AG04450 (cell line): ENCODE results near the gene SLF1. TPM values are rescaled to one million over a fixed set of nuclear protein-coding genes. Genes with fewer than 3 reads are reported as not detected.

Source experiments
- CTCF ChIA-PET: fragments of 300-600, 350-600 bp; formaldehyde crosslinking; extraction: SDS; loops from one replicate; lab custom pipeline; 2022; ENCODE audit warnings: antibody characterized with exemption, inconsistent platforms; lab: Charles Lee
- POLR2A ChIA-PET: fragments of 350-600 bp; formaldehyde crosslinking; extraction: SDS; loops from one replicate; lab custom pipeline; 2021; ENCODE audit warnings: antibody characterized with exemption, inconsistent platforms; lab: Yijun Ruan, JAX
- DNase-seq: peaks from one replicate; pipeline ENCODE4 v3.0.0-alpha.2; 2011; ENCODE audit warnings: low read depth, low spot score
- H3K27ac ChIP-seq: one replicate; pipeline ENCODE4 v1.5.1; 2012; ENCODE audit warnings: low read depth, low read length, control low read depth
- H3K27me3 ChIP-seq: one replicate; pipeline ENCODE4 v1.6.0; 2012; ENCODE audit warnings: low read length; ENCODE audit not compliant: control insufficient read depth, insufficient read depth
- H3K4me3 ChIP-seq: 2 replicates; pipeline ENCODE4 v1.5.1; 2011; ENCODE audit warnings: mild to moderate bottlenecking, low read depth, low read length, control low read depth
- H3K9me3 ChIP-seq: 2 replicates; pipeline ENCODE4 v1.5.1; 2012; ENCODE audit warnings: low read length; ENCODE audit not compliant: control insufficient read depth, insufficient read depth
- CTCF ChIP-seq: IDR thresholded peaks from 2 replicates; pipeline ENCODE4 v1.5.1; 2011; ENCODE audit warnings: low read depth, low read length, control low read depth, inconsistent platforms
- polyA plus RNA-seq: library from polyadenylated mRNA; depleted of rRNA; stranded (reverse); fragments of >200 nt; gene quantifications from 2 replicates; pipeline ENCODE4 v1.2.3, GENCODE V29; 2011

The SLF1 gene
- polyA plus RNA-seq, 1 experiment, result 3.6 TPM

- peak; percentile 55 for TF ChIP-seq CTCF
- POLR2A ChIA-PET, result no interaction called here
Observed at GRCh38 chr5:94693043-94693822, 74.8 kb downstream of the SLF1 start.

GRCh38 chr5:94693845-94694370 is 75.4 kb downstream of the SLF1 start:
- ChIA-PET POLR2A (no interaction called here), CTCF (interaction anchor here (1.8 kb wide), 1 partner anchor 535 kb away, joined by 4 read pairs; no protein-coding TSS in a partner anchor)
- no peak for TF ChIP-seq CTCF
- no peak for DNase-seq
- Histone ChIP-seq H3K4me3 (no peak overlapping the region), H3K27ac (no peak overlapping the region), H3K27me3 (no peaks in the 10 kb centered on the region), H3K9me3 (no peaks in the 10 kb centered on the region)

More at GRCh38 chr5:94693043-94693822, 74.8 kb downstream of the SLF1 start:
- CTCF ChIA-PET, result interaction anchor here (0.8 to 1.8 kb wide), 10 partner anchors 11 to 892 kb away, joined by 3 to 9 read pairs (median 4); no protein-coding TSS in a partner anchor
- Histone ChIP-seq H3K27ac (no peak overlapping the region), H3K9me3 (no peaks in the 10 kb centered on the region), H3K27me3 (no peaks in the 10 kb centered on the region), H3K4me3 (no peak overlapping the region)
- peak; percentile 59 for DNase-seq

DNA sequence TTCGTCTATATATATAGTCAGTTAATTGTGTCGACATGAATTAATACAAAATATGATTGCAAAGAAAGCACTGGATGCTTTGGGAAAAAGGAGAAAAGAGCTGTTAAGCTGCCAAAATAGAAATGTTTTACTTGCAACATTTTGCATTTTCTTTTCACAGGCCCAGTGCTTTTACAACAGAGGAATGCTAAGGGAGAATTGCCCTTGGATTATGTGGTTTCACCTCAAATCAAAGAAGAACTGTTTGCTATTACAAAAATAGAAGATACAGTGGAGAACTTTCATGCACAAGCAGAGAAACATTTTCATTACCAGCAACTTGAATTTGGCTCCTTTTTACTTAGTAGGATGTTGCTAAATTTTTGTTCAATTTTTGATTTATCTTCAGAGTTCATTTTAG is 76.2 kb downstream of the SLF1 start:
- no peaks in the 10 kb centered on the region for H3K27me3 ChIP-seq
- TF ChIP-seq CTCF, result no peak
- no peak overlapping the region for H3K27ac ChIP-seq
- DNase-seq, result no peak
- no peaks in the 10 kb centered on the region for H3K9me3 ChIP-seq
- no peak overlapping the region for H3K4me3 ChIP-seq
- ChIA-PET CTCF (no interaction called here), POLR2A (no interaction called here)

DNA sequence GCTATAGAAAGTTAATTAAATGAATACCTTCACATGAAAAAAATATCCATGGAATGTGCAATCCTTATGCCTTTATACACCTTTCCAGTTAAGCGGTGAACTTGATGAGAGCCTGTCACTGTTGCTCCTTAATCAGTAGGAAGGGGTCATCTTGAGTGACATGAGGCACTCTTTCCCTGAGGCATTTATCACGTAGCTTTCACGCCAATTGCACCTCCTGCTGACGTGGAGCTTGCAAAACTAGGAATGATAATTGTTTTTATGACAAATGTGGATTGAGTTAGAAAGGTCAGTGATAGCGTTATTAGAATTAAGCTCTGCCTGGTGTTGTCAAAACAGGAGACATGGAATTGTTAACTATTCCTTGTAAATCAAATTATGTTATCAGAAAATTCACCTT is 79.7 kb downstream of the SLF1 start:
- H3K4me3 ChIP-seq, result no peak overlapping the region
- no peak for DNase-seq
- CTCF ChIA-PET, result no interaction called here
- H3K27me3 ChIP-seq, result no peaks in the 10 kb centered on the region
- no peak for TF ChIP-seq CTCF
- no peak overlapping the region for H3K27ac ChIP-seq
- POLR2A ChIA-PET, result no interaction called here
- no peaks in the 10 kb centered on the region for H3K9me3 ChIP-seq

- no peak for TF ChIP-seq CTCF
- Histone ChIP-seq H3K9me3 (no peaks in the 10 kb centered on the region), H3K27me3 (no peaks in the 10 kb centered on the region), H3K27ac (no peak overlapping the region), H3K4me3 (no peak overlapping the region)
- CTCF ChIA-PET, result no interaction called here
- DNase-seq, result no peak
- POLR2A ChIA-PET, result no interaction called here
Observed at GRCh38 chr5:94699562-94699961, 81.1 kb downstream of the SLF1 start.
